Mononuclear cell (primary cell): ENCODE data around the gene NEDD4L. TPM values are rescaled to one million over a fixed set of nuclear protein-coding genes. Genes with fewer than 3 reads are reported as not detected.

ENCODE experiments used
- H3K27me3 ChIP-seq: 2 replicates; pipeline ENCODE4 v1.6.0; 2011; ENCODE audit warnings: low read length, control low read depth; ENCODE audit not compliant: insufficient read depth
- H3K4me1 ChIP-seq: 2 replicates; pipeline ENCODE4 v1.5.1; 2011; ENCODE audit warnings: mild to moderate bottlenecking, low read length, control low read depth; ENCODE audit not compliant: insufficient read depth
- H3K4me3 ChIP-seq: 2 replicates; pipeline ENCODE4 v1.5.1; 2011; ENCODE audit warnings: mild to moderate bottlenecking, low read length, moderate library complexity
- H3K9me3 ChIP-seq: 2 replicates; pipeline ENCODE4 v1.5.1; 2011; ENCODE audit warnings: low read depth, mild to moderate bottlenecking, control low read depth, low read length
- total RNA-seq: library from RNA; depleted of rRNA; stranded (reverse); fragments of >200 nt; gene quantifications from one replicate; pipeline ENCODE4 v1.2.3, GENCODE V29; 2012

Gene NEDD4L
- total RNA-seq, 1 donor: 8.7 TPM

- no peaks in the 10 kb centered on the region for H3K27me3 ChIP-seq
- no peaks in the 10 kb centered on the region for H3K4me1 ChIP-seq
- H3K9me3 ChIP-seq: no peaks in the 10 kb centered on the region
- no peak overlapping the region for H3K4me3 ChIP-seq
Observed at GRCh38 chr18:58381676-58382411, 337.8 kb downstream of the NEDD4L start.

DNA sequence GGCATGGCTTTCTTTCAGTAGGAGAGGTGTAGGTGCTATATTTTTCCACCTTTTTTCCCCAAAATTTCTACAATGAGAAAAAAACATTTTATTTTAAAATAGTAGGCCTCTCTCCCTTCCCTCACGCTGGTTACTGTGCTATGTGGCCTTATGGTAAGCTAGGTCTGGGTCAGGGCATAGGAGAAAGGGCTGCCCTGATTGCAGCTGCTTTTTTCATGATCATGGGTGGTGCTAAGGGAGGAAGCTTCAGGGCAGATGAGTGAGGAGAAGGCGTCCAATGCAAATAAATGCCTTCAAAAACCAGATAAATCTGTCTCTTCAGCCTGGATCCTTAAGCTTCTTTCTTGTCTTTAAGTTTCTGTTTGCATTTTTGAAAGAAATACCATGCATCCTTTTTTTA lies 338.4 kb downstream of the NEDD4L start:
- H3K4me3 ChIP-seq: no peak overlapping the region
- H3K4me1 ChIP-seq: no peaks in the 10 kb centered on the region
- H3K9me3 ChIP-seq: no peaks in the 10 kb centered on the region
- no peaks in the 10 kb centered on the region for H3K27me3 ChIP-seq

- Histone ChIP-seq H3K4me1 (no peaks in the 10 kb centered on the region), H3K27me3 (no peaks in the 10 kb centered on the region), H3K9me3 (no peaks in the 10 kb centered on the region), H3K4me3 (no peak overlapping the region)
Observed at GRCh38 chr18:58385472-58385871, 341.4 kb downstream of the NEDD4L start.

GRCh38 chr18:58386780-58387179 lies 342.8 kb downstream of the NEDD4L start:
- H3K27me3 ChIP-seq: no peaks in the 10 kb centered on the region
- no peaks in the 10 kb centered on the region for H3K4me1 ChIP-seq
- no peaks in the 10 kb centered on the region for H3K9me3 ChIP-seq
- H3K4me3 ChIP-seq: no peak overlapping the region

DNA sequence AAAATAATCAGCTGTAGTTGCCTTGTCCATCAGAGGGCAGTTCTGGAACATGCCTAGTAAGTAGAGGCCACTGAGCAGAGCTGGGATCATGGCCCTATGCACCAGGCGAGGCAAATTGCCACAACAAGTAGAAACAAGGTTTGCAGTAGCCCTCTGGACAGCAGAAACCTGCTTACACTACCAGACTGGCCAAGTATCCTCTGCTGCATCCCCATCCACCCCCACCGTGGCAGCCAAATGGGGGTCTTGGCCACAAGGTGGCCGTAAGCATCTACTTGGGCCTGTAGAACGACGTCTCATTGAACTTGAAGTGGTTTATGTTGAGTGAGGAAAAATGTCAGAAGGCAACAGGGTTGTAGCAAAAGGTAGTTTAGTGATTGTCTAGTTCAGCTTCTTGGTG lies 343.7 kb downstream of the NEDD4L start:
- no peaks in the 10 kb centered on the region for H3K9me3 ChIP-seq
- no peaks in the 10 kb centered on the region for H3K27me3 ChIP-seq
- no peaks in the 10 kb centered on the region for H3K4me1 ChIP-seq
- H3K4me3 ChIP-seq: no peak overlapping the region

DNA sequence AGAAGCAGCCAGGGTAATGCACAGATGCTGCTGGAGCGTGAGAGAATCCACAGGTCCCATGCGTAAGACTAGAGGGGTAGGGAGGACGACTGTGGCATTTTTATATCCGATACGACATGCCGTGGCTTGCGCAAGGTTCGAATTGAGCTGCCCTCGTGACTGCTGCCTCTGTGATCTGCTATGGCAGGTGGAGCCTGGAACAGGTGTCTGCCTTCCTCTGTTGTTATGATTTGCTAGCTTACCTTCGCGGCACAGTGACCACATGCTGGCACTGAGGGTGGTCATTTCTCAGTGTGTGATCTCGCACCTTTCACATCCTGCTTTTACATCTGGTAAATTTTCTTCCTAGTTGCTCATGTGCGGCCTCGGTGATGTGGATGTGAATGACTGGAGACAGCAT lies 344.7 kb downstream of the NEDD4L start:
- Histone ChIP-seq H3K27me3 (no peaks in the 10 kb centered on the region), H3K4me3 (no peak overlapping the region), H3K4me1 (no peaks in the 10 kb centered on the region), H3K9me3 (no peaks in the 10 kb centered on the region)

DNA sequence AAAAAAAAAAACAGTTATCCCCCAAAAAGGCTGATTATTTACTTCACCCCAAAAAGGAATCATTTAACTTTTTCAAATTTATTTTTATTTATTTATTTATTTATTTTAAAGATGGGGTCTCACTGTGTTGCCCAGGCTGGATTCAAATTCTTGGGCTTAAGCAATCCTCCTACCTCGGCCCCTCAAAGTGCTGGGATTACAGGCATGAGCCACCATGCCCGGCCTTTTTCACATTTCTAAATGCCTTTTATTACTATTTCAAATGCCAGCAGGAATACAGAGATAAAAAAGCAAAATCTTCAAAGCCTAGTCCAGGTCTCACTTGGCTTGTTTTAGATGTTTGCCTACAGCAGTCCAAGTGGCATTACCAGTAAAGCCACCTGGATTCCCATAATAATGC lies 345.7 kb downstream of the NEDD4L start:
- Histone ChIP-seq H3K27me3 (no peaks in the 10 kb centered on the region), H3K4me1 (no peaks in the 10 kb centered on the region), H3K4me3 (no peak overlapping the region), H3K9me3 (no peaks in the 10 kb centered on the region)

- no peaks in the 10 kb centered on the region for H3K27me3 ChIP-seq
- no peaks in the 10 kb centered on the region for H3K9me3 ChIP-seq
- H3K4me1 ChIP-seq: no peaks in the 10 kb centered on the region
- H3K4me3 ChIP-seq: no peak overlapping the region
Observed at GRCh38 chr18:58390399-58390798, 346.4 kb downstream of the NEDD4L start.

GRCh38 chr18:58391231-58391825 lies 347.3 kb downstream of the NEDD4L start:
- H3K4me3 ChIP-seq: no peak overlapping the region
- H3K27me3 ChIP-seq: no peaks in the 10 kb centered on the region
- no peaks in the 10 kb centered on the region for H3K9me3 ChIP-seq
- H3K4me1 ChIP-seq: no peaks in the 10 kb centered on the region

DNA sequence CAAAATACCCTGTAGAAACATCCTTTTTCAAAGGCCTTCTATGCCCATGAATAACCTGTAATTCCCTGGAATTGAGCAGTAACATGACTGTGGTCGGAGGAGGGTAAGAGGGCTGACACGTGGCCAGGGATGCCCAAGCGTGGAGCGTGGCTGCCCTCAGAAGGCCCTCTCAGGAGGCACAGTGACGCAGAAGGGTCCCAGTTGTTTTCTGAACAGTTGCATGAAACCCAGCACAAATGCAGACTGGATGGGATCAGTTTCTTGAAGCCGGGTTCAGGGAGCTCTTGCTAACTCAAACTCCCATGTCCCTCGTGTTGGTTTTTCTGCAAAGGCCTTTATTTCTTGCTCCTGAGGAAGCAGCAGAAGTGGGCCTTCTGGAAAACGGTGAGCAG lies 347.9 kb downstream of the NEDD4L start:
- H3K9me3 ChIP-seq: no peaks in the 10 kb centered on the region
- H3K4me1 ChIP-seq: no peaks in the 10 kb centered on the region
- no peak overlapping the region for H3K4me3 ChIP-seq
- H3K27me3 ChIP-seq: no peaks in the 10 kb centered on the region

DNA sequence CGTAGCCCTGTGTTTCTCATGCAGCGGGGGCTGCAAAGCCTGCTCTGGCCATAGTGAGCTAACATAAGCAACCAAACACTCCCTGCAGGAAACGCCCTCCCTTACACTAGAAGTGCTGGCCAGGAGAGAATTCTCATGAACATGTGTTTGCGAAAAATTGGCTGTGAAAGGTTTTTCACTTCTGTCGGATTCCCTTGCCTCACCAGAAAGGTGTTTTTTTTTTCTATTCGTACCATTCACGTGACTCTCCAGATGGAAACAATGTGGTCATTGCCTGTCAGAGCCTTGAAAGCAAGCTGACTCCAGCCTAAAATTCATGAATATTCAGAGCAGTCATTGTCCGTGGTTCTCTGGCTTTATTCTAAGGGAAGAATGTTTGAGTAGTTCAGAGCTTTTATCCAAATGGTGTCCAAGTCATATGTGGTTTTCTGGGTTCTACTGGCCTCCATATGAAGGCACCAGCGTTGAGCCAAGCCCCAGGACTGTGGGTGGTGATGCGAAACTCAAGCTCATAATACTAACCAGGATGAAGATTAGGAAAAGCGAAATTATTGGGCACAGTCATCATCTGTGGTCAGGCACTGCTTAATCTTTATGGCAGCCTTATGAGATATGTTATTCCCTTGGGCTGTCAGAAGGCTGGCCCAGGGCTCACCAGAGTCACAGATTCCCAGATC lies 348.4 kb downstream of the NEDD4L start:
- no peaks in the 10 kb centered on the region for H3K4me1 ChIP-seq
- no peaks in the 10 kb centered on the region for H3K9me3 ChIP-seq
- H3K4me3 ChIP-seq: no peak overlapping the region
- no peaks in the 10 kb centered on the region for H3K27me3 ChIP-seq

DNA sequence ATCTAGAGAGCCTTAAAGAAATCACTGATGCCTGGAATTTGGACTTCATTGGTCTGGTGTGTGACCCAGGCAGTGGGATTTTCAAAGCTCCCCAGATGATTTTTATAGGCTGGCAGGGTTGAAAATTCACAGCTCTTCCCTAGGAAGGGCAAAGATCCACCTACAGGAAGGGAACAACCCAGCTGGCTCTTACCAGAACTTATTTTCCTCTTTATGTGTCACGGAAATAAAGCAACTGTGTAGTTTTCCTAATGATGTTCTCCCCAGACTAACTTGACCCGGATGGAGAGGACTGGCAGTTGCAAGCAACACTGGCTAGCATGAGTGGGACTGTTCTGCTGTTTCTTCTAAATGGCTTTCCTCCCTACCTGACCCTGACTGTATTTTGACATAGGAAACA lies 349.3 kb downstream of the NEDD4L start:
- no peak overlapping the region for H3K4me3 ChIP-seq
- H3K27me3 ChIP-seq: no peaks in the 10 kb centered on the region
- H3K4me1 ChIP-seq: no peaks in the 10 kb centered on the region
- H3K9me3 ChIP-seq: no peaks in the 10 kb centered on the region

GRCh38 chr18:58394046-58394445 lies 350.0 kb downstream of the NEDD4L start:
- Histone ChIP-seq H3K4me1 (no peaks in the 10 kb centered on the region), H3K4me3 (no peak overlapping the region), H3K9me3 (no peaks in the 10 kb centered on the region), H3K27me3 (no peaks in the 10 kb centered on the region)

DNA sequence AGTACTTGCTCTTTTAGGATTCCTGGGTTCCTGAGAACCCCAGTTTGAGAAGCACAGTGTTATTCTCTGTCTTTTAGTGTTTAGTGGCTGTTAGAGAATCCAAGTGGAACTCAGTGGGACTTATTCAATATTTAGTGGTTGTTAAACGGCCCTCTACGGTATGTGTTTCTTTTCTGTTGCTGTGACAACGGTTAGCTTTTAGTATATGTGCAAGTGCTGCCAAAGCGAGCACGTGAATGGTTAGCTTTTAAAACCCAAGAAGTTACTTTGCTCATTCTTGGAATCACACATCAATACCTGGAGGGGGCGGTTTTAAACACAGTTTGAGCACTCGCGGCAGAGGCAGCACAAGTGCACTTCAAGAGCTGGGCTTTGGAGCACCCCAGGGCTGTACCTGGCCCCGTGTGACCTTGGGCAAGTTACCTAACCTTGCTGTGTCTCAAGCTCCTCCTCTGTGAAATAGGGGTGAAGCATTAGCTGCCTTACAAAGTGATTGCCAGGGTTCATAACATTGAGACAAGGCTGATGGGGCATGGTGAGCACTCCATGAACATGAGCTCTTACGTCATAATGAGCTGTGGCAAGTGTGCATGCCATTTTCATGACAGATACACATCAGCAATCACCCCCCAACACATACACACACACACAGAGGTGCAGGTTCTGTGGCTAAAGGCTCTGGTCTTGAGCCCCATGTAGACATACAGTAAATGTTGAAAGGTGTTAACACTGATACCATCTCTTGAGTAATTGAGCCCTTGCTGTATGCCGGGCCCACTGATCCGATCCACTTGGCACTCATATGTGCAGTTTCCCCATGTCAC lies 350.8 kb downstream of the NEDD4L start:
- Histone ChIP-seq H3K9me3 (no peaks in the 10 kb centered on the region), H3K4me3 (no peak overlapping the region), H3K27me3 (no peaks in the 10 kb centered on the region), H3K4me1 (no peaks in the 10 kb centered on the region)

- Histone ChIP-seq H3K9me3 (no peaks in the 10 kb centered on the region), H3K27me3 (no peaks in the 10 kb centered on the region), H3K4me3 (no peak overlapping the region), H3K4me1 (no peaks in the 10 kb centered on the region)
Observed at GRCh38 chr18:58396144-58396543, 352.1 kb downstream of the NEDD4L start.
